LNCAP (cell line): ENCODE data around the gene STRN3.

ENCODE experiments used
- TF ChIP-seq, protein P1 (sequence below): fragments of 450-650 bp; IDR thresholded peaks from 2 replicates; pipeline ENCODE4 v1.5.1; 2017; ENCODE audit warnings: mild to moderate bottlenecking

The STRN3 gene

GRCh38 chr14:31027847-31028246 lies 1.7 kb upstream of the STRN3 start:
- TF ChIP-seq, protein P1, sequence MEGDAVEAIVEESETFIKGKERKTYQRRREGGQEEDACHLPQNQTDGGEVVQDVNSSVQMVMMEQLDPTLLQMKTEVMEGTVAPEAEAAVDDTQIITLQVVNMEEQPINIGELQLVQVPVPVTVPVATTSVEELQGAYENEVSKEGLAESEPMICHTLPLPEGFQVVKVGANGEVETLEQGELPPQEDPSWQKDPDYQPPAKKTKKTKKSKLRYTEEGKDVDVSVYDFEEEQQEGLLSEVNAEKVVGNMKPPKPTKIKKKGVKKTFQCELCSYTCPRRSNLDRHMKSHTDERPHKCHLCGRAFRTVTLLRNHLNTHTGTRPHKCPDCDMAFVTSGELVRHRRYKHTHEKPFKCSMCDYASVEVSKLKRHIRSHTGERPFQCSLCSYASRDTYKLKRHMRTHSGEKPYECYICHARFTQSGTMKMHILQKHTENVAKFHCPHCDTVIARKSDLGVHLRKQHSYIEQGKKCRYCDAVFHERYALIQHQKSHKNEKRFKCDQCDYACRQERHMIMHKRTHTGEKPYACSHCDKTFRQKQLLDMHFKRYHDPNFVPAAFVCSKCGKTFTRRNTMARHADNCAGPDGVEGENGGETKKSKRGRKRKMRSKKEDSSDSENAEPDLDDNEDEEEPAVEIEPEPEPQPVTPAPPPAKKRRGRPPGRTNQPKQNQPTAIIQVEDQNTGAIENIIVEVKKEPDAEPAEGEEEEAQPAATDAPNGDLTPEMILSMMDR: no peak

- TF ChIP-seq, protein P1: no peak
Observed at GRCh38 chr14:31026450-31027235, 464 bp upstream of the STRN3 start.

DNA sequence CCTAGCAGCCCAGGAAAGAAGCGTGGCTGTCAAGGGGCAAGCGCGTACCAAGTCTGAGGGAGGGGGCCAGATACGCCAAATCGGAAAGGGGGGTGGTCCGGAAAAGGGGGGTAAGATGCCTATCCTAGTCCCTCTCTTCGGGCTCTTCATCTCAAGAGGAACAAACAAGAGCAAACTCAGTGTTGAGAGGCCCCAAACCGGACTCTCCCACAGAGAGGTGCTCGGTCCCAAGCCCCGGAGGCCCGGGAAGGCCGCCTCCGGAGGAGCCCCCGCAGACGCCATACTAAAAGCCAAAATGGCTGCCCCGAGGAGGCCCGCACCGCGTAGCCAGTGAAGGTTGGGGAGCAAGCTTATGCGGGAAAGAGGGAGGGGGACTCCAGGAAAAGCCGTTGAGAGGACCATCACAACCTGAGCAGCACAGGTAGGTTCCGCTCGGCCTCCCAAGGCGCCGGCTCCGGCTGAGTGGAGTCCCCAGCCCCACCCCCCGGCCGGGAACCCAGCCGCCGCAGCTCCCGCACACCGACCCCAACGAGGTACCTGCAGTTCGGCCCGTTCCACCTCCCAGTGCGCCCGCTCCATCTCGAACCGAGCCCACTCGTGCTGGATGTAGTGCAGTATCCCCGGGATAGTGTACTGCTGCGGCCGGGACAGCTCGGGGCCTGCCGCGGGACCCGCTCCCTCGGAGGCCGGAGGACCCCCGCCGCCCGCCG lies 657 bp downstream of the STRN3 start, which contains the start of gene AP4S1:
Gene AP4S1, plus strand, starts transcription at position 283 of the 710 bp plus-strand sequence. CDS start 40,548 bp downstream, outside the sequence.
- TF ChIP-seq, protein P1: no peak

DNA sequence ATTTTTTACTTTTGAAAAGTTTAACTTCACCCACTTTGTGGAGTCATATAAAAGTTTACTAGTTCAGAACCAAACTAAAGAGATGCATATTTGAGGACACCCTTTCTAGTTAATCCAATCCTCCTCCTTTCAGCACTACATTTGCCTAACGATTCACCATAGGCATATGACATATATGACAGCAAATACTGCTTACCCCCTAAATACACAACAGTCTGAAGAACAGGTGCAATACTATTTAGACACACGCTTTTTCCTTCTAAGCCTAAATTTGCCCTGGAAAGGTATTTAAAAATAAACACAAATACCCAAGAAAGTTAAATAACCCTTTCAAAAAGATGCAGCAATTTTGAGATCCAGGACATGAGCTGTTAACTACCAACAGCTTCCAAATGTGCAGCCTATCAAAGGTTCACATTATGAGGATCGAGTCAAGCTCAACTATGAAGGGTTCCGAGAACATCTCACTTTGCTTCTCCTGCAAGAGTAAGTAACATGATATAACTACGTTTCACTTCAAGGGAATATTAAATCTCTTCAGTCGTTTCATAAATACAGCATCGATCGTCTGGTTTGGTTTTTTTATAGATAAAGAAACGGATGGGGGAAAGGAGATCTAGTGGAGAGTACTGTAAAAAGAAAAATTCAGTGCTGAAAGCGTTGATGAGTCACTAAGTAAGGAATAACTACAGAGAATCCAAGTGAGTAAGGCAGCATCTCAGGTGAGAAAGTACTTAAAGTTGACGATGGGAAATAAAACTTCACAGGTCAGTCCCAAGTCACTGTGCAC lies 1.4 kb downstream of the STRN3 start:
- TF ChIP-seq, protein P1: no peak

GRCh38 chr14:31024010-31024480 lies 2.1 kb downstream of the STRN3 start:
- TF ChIP-seq, protein P1: no peak

DNA sequence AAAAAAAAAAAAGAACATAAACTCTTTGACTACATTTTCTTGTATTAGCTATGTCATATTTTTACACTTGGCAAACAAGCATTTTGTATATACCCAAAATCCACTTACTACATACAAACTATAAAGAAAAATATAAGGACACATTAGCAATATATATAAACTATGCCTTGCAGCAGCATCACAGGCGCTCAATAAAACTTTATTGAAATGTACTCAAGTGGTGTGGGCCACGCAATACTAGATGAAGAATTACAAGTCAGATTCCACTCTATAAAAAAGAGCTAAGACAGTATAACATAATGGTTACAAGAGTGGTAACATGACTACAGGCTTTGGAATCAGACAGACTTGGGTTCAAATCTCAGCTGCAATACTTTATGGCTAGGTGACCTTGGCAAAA lies 3.8 kb downstream of the STRN3 start:
- TF ChIP-seq, protein P1: no peak

DNA sequence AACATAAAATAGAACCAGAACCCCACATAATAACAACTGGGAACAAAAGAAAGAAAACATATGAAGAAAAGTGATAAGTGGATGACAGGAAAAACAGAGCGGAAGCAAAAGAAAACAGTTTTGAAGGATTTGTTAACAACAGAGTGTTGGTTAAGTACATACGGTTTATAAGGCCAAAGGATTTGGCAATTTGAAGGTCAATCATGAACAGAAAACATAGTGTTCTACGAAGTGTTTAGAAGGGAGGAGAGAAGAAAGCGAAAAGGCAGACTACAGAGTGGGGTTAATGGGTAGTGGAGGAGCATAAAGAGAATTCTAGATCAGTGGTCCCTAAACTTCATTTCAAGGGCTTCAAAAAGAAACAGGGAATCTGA lies 4.6 kb downstream of the STRN3 start:
- TF ChIP-seq, protein P1: no peak
